DMS 273 treated with DMSO at 0.1 percent for 48 hours (cell line): ENCODE data around the gene TMEM178B.
"Not testable (repeated sequence)": the region's sequence is repeated elsewhere in the genome, so short reads cannot be mapped to it uniquely, and the experiment has no call there.

ENCODE experiments used
- DNase-seq: peaks from one replicate; lab custom pipeline; 2025; lab: John Stamatoyannopoulos, UW

Gene TMEM178B

DNA sequence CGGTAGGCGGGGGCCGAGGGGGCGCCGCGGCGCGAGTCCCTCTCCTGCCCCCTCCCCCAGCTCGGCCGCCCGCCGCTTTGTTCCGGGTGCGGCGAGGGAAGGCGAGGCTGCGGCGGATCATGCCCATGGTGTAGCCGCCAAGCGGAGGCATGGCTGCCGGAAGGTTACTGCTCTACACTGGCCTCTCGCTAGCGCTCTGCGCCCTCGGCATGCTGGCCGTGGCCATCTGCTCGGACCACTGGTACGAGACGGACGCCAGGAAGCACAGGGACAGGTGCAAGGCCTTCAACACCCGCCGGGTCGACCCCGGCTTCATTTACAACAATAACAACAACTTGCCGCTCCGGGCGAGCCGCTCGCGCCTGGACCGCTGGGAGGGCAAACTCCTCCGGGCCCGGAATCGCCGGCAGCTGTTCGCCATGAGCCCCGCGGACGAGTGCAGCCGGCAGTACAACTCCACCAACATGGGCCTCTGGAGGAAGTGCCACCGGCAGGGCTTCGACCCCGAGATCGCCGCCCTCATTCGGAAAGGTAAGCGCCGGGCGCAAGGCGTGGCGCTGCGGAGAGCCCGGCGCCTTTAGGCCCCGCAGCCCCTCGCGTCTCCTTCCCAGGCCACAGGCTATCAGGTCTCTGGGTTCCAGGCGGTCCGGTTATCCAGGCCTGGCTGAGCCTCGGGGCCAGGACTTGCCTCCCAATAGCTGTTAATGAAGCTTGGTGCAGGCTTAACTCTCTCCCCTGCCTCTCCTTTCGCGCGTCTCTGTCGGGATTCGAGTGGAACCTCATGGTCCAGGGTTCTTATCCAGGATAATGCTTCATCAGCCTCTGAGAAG is 513 bp downstream of the TMEM178B start:
- DNase-seq: peak; percentile 40

DNA sequence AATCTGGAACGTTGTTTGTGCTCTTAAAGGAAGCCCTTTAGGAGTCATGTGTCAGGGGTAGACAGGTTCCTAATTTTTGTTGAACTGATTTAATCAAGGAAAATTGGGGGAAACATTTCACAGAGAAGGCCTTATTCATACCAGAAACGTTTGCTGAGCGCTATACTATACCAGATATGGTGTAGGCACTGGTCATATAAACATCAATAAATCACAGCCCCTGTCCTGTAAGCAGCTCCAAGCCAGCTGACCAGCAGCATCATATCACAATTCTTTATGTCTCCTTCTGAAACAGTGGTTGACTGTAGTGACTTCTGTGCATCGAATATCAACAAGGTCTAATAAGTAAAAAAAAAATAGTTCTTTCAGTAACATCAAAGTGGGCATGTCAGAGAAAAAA is 1.1 kb downstream of the TMEM178B start:
- no peak for DNase-seq

DNA sequence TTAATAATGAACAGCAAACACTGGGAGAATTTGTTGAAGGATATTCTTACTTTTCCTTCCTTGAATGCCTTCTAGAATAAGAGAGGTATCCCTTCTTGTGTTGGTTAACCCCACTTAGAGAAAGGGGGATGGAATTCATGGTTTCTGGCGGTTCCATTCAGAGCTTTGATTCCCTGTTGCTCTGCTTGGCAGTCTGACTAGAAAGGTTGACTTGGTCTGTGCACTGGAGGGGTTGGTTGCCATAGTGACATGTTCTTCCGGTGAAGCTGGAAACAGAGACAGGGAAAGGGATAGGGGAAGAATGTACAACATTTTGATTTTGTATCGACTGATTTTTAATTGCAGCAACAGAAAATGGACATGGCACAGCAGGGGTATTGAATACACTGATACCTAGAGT is 2.5 kb downstream of the TMEM178B start:
- DNase-seq: no peak

DNA sequence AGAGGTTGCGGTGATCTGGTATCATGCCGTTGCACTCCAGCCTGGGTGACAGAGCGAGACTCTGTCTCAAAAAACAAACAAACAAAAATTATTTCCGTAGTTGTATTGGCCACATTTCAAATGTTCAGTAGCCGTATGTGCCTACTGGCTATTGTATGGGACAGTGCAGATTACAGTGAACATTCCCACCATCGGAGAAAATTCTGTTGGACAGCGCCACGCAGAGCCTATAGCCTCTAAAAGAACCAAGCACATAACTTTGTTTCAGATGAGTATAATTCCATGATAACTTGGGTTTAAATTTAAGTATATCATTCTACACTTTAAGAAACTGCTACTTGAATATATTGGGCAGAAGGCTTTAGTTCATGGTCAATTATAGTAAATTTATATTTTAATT is 5.4 kb downstream of the TMEM178B start:
- no peak for DNase-seq

DNA sequence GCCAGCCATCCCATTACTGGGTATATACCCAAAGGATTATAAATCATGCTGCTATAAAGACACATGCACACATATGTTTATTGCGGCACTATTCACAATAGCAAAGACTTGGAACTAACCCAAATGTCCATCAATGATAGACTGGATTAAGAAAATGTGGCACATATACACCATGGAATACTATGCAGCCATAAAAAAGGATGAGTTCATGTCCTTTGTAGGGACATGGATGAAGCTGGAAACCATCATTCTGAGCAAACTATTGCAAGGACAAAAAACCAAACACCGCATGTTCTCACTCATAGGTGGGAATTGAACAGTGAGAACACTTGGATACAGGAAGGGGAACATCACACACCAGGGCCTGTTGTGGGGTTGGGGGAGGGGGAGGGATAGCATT is 15.6 kb downstream of the TMEM178B start:
- DNase-seq: not testable (repeated sequence)

DNA sequence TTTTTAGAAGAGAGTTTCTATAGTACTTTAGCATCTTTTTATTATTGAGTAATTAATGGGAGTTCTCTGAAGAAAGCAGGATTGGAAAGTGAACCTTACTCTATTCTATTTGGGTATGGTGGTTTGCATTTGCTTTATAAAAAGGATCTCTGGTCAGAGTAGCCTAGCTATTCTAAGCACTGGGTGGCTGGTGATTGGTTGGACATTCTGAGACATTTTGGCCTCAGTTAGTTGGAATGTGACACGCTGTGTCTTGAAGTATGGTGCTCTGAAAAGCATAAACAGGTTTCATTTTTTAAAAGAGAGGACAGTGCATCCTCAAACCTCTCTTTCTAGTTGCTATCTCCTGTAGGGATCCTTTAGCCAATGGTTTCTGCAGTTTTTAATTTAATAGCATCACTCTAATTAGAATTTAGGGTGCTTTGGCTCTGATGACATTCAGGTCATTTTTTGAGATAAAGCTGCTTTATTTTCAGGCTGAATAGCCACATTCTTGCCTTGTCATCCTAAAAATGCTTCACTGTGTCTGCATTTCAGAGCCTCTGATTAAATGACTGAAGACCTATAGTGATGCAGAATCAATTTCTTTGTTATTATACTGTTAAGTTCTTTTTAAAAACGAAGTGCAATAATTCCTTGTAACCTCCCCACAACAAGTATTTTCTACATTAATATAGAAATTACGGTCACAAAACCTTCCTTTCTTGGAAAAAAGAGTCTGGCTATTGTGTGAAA is 20.6 kb downstream of the TMEM178B start:
- no peak for DNase-seq

DNA sequence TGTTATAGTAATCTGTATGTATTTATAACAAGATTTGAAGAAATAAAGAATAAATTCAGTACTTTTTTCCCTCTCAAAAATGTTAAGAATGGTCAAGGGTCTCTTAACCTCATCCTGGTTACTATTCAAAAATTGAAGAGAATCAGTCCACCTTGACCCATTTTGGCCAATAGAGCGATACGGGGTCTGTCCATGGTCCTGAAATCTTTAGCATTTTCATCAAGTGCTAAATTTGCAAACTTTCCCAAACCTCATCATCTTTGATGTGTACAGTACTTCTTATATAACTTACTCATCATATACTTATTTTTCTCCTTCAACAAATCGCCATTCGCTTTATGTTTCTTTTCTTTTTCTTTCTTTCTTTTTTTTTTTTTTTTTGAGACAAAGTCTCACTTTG is 23.6 kb downstream of the TMEM178B start:
- no peak for DNase-seq

DNA sequence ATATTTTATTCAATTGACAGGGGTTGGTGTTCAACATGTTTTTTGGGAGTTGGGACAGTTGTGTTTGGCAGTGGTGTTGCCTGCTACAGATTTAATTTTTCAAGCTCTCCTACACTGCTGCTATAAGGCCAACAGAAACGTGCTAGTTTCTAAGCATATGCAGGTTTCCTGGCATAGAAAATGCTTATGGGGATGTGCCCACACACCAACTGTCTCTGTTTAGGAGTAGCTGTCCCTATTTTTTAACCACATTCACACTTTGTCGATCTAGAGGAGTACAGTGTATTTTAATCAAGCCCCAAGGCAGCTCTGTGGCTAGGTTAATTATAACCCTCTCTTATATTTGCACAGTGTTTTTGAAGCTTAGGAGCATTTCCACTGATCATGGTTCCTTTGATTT is 28.6 kb downstream of the TMEM178B start:
- DNase-seq: no peak

DNA sequence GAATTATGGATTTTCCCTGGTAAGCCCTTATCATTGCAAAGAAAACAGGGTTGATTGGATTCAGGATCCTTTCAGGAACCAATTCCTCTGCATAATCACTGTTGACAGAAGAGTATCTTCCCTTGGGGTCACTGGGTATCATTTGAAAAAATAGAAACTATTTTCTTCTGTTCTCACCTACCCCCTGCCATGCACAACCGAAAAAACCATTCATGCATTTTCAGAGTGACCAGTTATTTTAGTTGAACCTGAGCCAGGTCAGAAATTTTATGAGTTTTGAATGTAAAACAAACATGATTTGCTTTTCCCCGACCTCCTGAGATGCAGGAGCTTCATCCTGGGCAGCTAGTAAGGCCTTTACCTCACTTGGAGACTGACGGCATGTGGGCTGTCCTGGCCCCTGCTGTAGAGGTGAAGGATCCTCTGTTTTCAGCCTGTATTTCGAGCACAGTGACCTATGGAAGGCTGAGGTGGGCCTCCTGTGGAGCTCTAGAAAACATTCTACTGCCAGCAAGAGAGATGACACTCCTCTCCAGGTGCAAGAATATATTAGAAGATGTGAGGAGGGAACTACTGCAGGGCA is 30.1 kb downstream of the TMEM178B start:
- no peak for DNase-seq

DNA sequence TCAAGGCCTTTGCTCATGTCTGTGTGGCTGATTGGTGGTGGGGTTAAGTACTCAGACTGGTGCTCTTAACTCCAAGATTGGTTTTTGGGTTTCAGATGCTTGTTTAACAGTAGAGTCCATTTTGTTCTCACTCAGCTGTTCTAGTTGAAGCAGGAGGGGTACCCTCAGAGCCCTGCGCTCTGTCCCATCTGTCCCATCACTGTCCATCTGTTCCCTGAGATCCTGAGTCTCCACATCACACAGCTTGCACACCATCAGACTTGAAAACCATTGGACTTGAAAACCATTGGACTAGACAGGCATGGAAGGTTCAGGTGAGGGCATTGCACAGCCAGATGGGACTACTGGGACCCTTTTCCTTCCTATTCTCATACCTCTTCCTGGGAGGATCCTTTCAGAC is 39.3 kb downstream of the TMEM178B start:
- peak; percentile 6 for DNase-seq

DNA sequence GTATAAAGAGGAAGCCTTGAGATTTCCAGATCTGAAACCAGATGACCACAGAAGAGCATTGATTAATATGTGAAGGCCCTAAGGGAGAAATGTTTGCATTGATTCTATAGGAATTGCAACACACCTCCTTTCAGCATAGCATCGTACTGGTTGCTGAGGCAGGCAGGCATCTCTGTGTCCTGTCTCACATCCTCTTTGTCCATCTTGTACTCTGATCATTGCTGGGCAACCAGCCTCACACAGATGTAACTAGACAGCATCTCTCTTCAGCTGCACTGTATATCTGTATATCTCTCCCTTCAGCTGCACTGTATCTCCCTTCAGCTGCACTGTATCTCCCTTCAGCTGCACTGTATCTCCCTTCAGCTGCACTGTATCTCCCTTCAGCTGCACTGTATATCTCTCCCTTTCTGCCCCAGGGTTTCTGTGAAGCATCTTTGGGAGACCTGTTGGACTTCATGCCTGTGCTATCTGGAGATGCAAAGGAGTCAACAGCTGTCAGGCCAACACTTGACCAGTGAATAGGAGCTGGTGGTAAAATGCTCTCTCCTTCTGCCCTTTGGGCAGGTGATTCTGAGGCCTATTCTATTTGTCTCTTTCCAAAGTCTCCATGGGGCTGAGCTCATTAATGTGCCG is 40.3 kb downstream of the TMEM178B start:
- no peak for DNase-seq

DNA sequence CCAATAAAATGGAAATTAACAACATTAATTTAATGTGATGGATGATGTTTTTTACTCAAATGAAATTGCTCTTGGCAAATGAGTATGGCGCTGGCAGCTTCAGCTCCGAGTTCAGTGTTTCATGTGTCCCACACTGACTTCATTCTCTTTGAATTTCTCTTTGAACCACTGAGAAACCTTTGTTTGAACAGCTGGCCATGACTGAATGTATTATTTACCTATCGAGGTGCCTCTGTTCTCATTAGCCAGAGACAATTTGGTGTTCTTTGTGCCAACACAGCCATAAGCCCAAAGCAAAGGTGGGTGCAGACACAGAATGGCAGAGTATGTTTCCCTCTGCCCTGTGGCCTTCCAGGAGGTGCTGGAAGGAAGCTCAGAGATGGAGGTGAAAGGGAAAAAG is 42.1 kb downstream of the TMEM178B start:
- no peak for DNase-seq

DNA sequence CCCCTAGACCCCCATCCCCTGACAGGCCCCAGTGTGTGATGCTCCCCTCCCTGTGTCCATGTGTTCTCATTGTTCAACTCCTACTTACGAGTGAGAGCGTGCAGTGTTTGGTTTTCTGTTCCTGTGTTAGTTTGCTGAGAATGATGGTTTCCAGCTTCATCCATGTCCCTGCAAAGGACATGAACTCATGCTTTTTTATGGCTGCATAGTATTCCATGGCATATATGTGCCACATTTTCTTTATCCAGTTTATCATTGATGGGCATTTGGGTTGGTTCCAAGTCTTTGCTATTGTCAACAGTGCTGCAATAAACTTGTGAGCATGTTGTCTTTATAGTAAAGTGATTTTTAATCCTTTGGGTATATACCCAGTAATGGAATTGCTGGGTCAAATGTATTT is 42.8 kb downstream of the TMEM178B start:
- not testable (repeated sequence) for DNase-seq

DNA sequence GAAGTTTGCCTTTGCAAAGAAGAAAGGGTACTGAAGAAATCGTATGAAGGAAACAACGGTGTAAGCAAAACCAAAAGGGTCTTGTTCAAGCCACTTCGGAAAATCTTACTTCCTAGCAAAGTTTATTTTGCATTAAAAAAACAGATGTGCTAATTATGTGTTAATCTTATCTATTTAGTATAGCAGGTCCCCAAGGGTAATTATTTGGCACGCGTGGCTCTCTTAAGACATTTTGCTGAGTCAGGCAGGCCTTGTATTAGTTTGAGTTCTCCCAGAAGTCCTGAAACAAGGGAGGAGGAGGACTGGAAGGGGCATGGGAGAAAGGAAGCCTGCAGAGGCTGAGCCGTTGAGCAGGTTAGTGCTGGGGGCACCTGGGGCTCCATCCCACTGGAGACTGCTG is 44.9 kb downstream of the TMEM178B start:
- peak; percentile 16 for DNase-seq

DNA sequence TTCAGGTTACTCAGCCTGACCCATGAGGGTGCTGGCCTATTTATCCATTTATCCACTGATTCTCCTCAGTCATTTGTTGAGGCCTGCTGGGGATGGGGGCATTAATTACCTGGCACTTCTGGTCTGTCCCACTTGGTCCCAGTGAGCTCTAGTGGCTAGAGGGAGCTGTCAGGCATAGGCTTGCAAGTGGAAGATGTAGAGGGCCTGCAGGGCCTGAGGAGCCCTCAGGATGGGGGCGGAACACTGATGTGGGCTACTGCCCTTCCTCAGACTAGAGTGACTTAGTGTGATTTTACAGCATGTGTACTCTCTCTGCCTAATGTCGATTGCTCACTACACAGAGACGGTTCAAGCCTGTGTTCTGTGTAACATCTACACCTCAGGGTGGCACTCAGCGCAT is 45.3 kb downstream of the TMEM178B start:
- DNase-seq: no peak

DNA sequence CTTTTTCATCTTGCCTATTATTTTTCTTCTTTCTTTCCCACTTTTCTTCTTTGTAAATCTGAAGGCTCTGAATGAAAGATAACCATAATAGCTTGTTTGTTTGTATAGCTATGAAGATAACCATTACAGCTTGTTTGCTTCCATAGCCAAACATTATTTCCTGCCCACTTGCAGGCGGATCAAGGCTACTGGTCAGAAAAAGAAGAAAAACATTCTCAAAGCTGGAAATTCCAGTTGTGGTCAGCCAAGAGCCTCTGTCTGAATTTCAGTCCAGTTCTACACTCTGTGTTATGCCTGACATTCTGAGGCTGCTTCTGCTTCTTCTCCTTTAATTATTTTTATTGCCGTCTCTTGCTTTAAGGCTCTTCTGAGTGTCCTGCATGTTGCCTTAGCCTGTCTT is 48.9 kb downstream of the TMEM178B start:
- no peak for DNase-seq

DNA sequence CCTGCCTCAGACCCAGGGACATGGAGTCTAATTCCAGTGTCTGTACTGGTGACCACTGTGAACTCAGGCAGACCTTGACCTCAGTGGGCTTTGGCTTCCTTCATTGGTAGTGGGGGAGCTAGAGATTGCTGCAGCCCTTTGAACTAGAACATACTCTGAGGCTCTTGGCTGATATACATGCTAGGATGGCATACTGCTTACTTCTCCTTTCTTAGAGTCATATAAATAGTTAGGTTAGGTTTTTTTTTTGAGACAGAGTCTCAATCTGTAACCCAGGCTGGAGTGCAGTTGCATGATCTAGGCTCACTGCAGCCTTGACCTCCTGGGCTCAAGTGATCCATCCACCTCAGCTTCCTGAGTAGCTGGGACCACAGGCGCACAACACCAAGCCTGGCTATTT is 49.7 kb downstream of the TMEM178B start:
- DNase-seq: no peak

DNA sequence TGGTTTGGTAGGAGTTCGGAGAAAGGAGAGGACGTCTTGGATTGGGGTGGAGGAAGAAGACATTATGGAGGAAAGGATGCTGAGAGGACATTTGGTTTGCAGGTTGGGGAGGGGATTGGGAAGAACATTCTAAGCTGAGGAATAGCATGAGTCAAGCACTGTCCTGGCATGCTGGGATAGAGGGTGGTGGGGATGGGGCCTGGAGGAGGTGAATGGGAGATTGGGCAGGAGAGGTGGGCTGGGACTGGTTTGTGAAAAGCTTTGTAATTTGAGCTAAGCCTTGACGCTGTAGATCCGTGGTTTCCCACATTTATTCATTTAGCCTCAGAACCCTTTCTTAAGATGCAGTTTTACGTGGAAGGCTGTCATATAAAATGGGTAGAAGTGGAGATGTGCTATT is 52.2 kb downstream of the TMEM178B start:
- DNase-seq: no peak

DNA sequence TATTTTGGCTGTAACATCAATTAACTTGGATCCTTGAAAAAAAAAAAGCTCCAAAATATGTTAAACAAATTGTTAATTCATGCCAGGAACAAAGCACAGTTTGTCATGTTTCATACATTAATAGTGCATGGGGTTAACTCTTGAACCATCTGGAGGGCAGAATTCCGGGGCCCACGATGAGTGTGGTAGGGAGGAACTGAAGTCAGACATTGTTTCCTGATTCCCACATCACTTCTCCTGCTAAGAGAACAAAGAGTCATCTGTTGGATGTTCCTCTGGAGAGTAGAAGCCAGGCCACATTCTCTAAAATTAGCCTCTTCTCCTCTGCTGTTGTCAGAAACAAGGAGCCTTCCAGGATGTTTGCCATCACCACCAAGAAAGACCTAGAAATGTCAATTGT is 54.6 kb downstream of the TMEM178B start:
- DNase-seq: no peak

DNA sequence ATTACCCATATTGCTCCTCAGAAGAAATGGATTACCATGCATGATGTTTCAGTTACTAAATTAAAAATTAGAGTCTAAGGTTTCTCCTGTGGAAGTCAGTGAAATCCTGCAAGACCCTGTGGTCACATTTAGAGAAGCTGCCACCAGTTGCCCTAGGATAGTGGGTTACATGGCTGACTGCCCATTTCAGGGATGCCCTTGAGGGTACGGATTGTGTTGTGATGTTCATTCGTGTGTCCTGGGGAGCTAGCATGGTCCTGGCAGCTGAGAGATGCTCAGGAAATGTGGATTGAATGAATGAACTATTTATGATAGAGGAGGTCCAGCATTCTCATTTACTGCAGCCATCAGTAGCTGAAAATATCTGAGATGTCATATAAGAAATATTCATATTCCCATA is 55.1 kb downstream of the TMEM178B start:
- no peak for DNase-seq

DNA sequence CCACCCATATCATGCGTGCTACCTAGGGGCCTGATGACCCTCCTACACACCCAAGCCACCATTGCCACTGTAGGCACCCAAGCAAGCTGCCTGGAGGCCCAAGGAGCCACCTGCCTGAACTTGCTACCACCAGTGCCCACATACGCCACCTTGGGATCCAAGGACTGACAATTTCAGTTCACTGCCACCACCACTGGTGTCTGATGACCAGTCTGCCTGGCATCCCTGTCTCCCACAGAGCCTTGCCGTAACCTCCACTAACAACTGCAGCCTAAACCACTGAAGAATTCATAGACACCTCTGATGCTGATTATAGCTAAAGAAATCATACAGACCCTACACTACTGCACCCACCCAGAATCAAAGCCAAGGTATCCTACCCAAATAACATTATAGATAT is 58.8 kb downstream of the TMEM178B start:
- DNase-seq: no peak

DNA sequence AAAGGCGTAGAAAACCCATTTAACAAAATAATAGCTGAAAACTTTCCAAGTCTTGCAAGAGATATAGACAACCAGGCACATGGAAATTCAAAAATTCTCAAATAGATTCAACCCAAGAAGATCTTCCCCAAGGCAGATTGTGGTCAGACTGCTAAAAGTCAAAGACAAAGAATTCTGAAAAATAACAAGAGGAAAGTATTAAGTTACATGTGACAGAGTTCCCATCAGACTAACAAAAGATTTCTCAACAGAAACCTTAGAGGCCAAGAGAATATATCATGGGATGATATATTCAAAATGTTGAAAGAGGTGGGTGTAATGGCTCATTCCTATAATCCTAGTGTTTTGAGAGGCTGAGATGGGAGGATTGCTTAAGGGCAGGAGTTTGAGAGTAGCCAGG is 59.8 kb downstream of the TMEM178B start:
- no peak for DNase-seq

DNA sequence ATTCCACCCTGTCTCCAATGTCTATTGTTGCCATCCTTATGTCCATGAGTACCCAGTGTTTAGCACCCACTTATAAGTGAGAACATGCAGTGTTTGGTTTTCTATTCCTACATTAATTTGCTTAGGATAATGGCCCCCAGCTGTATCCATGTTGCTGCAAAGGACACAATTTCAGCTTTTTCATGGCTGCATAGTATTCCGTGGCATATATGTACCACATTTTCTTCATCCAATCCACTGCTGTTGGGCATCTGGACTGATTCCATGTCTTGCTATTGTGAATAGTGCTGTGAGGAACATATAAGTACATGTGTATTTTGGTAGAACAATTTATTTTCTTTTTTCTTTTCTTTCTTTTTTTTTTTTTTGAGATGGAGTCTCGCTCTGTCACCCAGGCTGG is 68.2 kb downstream of the TMEM178B start:
- DNase-seq: no peak
